Vagina (tissue), 2 donors: Measurements from ENCODE around the gene CLEC18C. TPM values are rescaled to one million over a fixed set of nuclear protein-coding genes. Genes with fewer than 3 reads are reported as not detected.
"Not testable (repeated sequence)": the region's sequence is repeated elsewhere in the genome, so short reads cannot be mapped to it uniquely, and the experiment has no call there.

Experiments used
- DNase-seq, 2 donors: peaks; one replicate each; pipeline ENCODE4 v3.0.0-alpha.2; 2017; ENCODE audit errors: extremely low spot score in 2 of 2
- H3K27ac ChIP-seq: fragments of 200-600 bp; sonication (generic); one replicate; pipeline ENCODE4 v1.5.1; 2019
- H3K27me3 ChIP-seq: fragments of 200-600 bp; sonication (generic); one replicate; pipeline ENCODE4 v1.5.1; 2019
- H3K36me3 ChIP-seq, 2 donors: fragments of 200-600 bp; sonication (generic); one replicate each; pipeline ENCODE4 v1.5.1; 2017 to 2019
- H3K4me1 ChIP-seq: fragments of 200-600 bp; sonication (generic); one replicate; pipeline ENCODE4 v1.5.1; 2019
- H3K4me3 ChIP-seq, 2 donors: fragments of 200-600 bp; sonication (generic); 1 replicate in 1 of 2; 2 replicates in 1 of 2; pipeline ENCODE4 v1.5.1; 2016 to 2019
- H3K9me3 ChIP-seq: fragments of 200-600 bp; sonication (generic); one replicate; pipeline ENCODE4 v1.5.1; 2019
- intact Hi-C: fragments of 100-400 bp; cut with DNase I; formaldehyde crosslinking; loops from one replicate; pipeline ENCODE4 v1.15.1; 2023
- small RNA-seq: library from RNA; depleted of rRNA; stranded (forward); fragments of <200 nt; gene quantifications from one replicate; pipeline ENCODE3, GENCODE V24; 2016
- total RNA-seq: library from RNA; depleted of rRNA; stranded (reverse); fragments of >200 nt; gene quantifications from one replicate; pipeline ENCODE4 v1.2.3, GENCODE V29; 2016

CLEC18C gene
- total RNA-seq, 1 donor from 2014 or later = 8.1 TPM

- H3K36me3 ChIP-seq, H3K4me1 ChIP-seq, H3K9me3 ChIP-seq, H3K27ac ChIP-seq, H3K4me3 ChIP-seq, intact Hi-C loops, H3K27me3 ChIP-seq, DNase-seq: not testable (repeated sequence)
These were observed 49.0 kb downstream of the CLEC18C start for GRCh38 chr16:70222574-70222973.

DNA sequence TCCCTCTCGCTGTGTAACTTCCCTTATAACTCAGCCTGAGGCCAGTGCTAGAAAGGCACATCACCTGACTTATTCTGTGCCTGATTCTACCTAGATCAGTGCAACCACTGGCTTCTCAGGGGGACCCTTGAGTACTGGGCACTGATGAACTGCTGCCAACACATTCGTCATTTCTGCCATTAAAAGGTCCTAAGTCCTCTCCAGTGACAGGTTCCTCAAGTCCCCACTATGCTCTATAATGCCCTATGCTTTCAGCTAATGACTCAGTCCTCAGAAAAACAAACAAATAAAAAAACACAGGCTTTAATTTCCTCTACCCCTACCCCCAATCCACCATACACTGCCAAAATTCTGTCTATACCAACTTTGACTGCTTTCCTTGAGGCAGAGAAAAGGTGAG, 49.6 kb downstream of the CLEC18C start:
- intact Hi-C loops, H3K4me1 ChIP-seq, H3K4me3 ChIP-seq, DNase-seq, H3K9me3 ChIP-seq, H3K36me3 ChIP-seq, H3K27ac ChIP-seq, H3K27me3 ChIP-seq: not testable (repeated sequence)

GRCh38 chr16:70223971-70224513, 50.5 kb downstream of the CLEC18C start:
- H3K36me3 ChIP-seq, intact Hi-C loops, H3K4me1 ChIP-seq, H3K27ac ChIP-seq, H3K4me3 ChIP-seq, H3K9me3 ChIP-seq, DNase-seq, H3K27me3 ChIP-seq: not testable (repeated sequence)

GRCh38 chr16:70224645-70225044, 51.1 kb downstream of the CLEC18C start:
- H3K4me3 ChIP-seq = not testable (repeated sequence)

GRCh38 chr16:70225430-70225829, 51.8 kb downstream of the CLEC18C start:
- DNase-seq, intact Hi-C loops, H3K36me3 ChIP-seq, H3K4me1 ChIP-seq, H3K27ac ChIP-seq, H3K4me3 ChIP-seq, H3K9me3 ChIP-seq, H3K27me3 ChIP-seq: not testable (repeated sequence)

More at GRCh38 chr16:70224645-70225044, 51.1 kb downstream of the CLEC18C start:
- H3K27me3 ChIP-seq, intact Hi-C loops, H3K4me1 ChIP-seq, H3K27ac ChIP-seq, H3K9me3 ChIP-seq, H3K36me3 ChIP-seq, DNase-seq: not testable (repeated sequence)

DNA sequence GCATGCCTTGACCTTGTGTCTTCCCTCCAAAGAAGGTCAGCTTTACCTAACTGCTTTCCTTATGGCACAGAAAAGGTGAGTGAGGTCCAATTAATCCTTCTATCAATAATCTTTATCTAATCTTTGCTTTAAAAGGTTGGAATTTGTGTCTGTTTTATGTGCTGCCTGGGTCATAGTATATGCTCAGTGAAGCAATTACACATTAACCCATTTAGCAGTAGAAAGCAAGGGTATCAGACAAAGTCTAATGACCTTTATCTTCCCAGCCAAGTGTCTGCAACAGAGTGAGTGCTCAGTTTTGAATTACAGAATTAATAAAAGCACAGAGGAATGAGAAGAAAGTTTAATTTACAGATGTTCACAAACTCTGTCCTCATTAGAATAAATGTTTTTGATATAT, 52.4 kb downstream of the CLEC18C start:
- DNase-seq, H3K27ac ChIP-seq, H3K27me3 ChIP-seq, H3K4me3 ChIP-seq, H3K36me3 ChIP-seq, intact Hi-C loops, H3K4me1 ChIP-seq, H3K9me3 ChIP-seq: not testable (repeated sequence)

GRCh38 chr16:70231831-70232230, 58.2 kb downstream of the CLEC18C start:
- H3K9me3 ChIP-seq, DNase-seq, intact Hi-C loops, H3K4me1 ChIP-seq, H3K4me3 ChIP-seq, H3K27ac ChIP-seq, H3K27me3 ChIP-seq: not testable (repeated sequence)
- peaks cover 0 to 12% of the 10 kb centered on the region in 2 donors for H3K36me3 ChIP-seq

Small RNAs within 50 kb of the gene (small RNA-seq; reads per million reads assigned to genes)
- gene AC009060.2 = not detected

Other genes with a start within 250 kb of the CLEC18C start
- gene CLEC18A, start 222.5 kb upstream of the CLEC18C start, total RNA-seq = 1.2 TPM
- gene PDPR, start 59.5 kb upstream of the CLEC18C start, total RNA-seq = 20.4 TPM
- 19.2 TPM for gene EXOSC6, start 78.2 kb downstream of the CLEC18C start, total RNA-seq
- gene AARS1, start 115.7 kb downstream of the CLEC18C start, total RNA-seq = 54.3 TPM
- 47.6 TPM for gene DDX19B, start 125.4 kb downstream of the CLEC18C start, total RNA-seq
- gene DDX19A, start 173.1 kb downstream of the CLEC18C start, total RNA-seq = 30.0 TPM